ENCODE results near the gene SLC29A3.
"Not testable (repeated sequence)": the region's sequence is repeated elsewhere in the genome, so short reads cannot be mapped to it uniquely, and the experiment has no call there.

SLC29A3 gene

GRCh38 chr10:71319042-71319799, at the start of gene SLC29A3:
Gene SLC29A3, plus strand, starts transcription at chr10:71319259. Its CDS starts 51 bp downstream, at chr10:71319310.
- no peak for DNase-seq

DNA sequence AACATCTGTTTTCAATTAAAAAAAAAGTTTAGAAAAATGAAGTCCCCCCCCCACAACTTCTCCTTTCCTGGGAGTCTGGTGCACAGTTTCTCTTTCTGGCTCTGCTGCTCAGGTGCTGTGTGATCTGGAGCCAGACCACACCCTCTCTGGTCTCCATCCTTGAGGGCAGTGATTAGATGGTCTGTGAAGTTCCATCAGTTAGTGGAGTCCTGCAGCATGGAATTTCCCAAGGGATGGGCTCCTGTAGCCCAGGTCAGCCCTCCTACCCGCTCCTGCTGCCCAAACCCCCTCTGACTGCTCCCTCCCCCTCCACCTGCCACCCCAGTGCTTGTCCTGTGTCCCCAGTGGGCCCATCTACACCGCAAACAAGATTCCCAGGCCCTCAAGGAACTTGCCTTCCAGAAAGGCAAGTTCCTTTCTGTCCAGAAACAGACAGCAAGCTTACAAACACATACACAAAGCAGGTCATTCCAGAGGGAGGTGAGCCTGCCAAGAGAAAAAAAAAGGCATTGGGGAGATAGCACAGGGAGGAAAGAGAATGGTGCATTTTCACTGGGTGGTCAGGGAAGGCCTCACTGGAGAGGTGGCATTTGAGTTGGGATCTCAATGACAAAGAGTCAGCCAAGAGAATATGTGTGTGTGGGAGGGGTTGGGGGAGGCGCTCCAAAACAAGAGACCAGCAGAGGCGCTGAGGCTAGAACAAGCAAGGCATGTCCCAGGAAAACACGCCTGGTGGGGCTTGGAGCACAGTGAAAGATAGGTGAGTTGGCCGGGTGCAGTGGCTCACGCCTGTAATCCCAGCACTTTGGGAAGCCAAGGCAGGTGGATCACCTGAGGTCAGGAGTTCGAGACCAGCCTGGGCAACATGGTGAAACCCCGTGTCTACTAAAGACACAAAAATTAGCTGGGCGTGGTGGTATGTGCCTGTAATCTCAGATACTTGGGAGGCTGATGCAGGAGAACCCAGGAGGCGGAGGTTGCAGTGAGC, 49.5 kb upstream of the SLC29A3 start:
- no peak for DNase-seq

GRCh38 chr10:71270301-71271220, 48.5 kb upstream of the SLC29A3 start:
- DNase-seq = no peak

DNA sequence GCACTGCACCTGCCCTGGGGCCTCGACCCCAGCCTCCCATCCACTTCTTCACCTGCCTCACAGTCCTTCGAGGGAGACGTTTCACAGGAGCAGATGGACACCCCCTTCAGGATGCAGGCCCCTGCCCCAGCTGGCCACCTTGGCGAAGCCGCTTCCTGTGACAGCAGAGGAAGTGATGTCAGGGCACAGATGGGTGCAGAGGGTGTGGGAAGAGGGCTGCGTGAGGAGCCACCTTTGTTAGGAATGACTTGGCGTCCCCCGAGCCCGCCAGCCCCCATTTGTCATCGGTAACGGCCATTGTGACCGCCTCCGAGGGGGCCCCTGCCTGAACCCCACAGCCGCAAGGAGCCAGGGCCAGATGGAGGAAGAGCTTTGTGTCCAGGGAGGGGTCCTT, 47.4 kb upstream of the SLC29A3 start:
- DNase-seq = no peak

GRCh38 chr10:71272056-71272771, 46.8 kb upstream of the SLC29A3 start:
- DNase-seq = no peak

- not testable (repeated sequence) for DNase-seq
These were observed 46.1 kb upstream of the SLC29A3 start for GRCh38 chr10:71272974-71273373.

GRCh38 chr10:71273506-71273905, 45.6 kb upstream of the SLC29A3 start:
- no peak for DNase-seq

- DNase-seq = no peak
These were observed 43.9 kb upstream of the SLC29A3 start for GRCh38 chr10:71274901-71275796.

DNA sequence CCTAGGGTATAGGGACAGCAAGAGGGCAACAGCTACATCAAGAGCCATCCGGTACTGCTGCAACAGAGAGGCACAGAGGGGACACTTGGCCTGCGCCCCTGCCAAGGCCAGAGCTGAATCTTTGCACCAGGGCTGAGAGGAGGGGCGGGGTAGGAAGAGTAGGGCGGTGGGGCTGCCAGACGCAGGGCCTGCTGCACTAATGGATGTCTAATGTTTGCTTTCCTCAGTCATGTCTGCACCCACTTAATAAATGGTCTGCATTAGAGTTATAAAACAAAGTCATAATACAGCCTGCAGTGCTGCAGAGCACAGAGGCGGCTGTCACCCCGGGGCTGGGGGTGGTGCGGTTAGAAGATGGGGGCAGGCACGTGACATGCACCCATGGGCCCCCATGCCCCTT, 42.2 kb upstream of the SLC29A3 start:
- DNase-seq = no peak

- no peak for DNase-seq
These were observed 41.0 kb upstream of the SLC29A3 start for GRCh38 chr10:71277914-71278665.

GRCh38 chr10:71278691-71279588, 40.1 kb upstream of the SLC29A3 start:
- DNase-seq = no peak

- no peak for DNase-seq
These were observed 39.4 kb upstream of the SLC29A3 start for GRCh38 chr10:71279590-71280170.

GRCh38 chr10:71280216-71280615, 38.8 kb upstream of the SLC29A3 start:
- DNase-seq = no peak

GRCh38 chr10:71280825-71281224, 38.2 kb upstream of the SLC29A3 start:
- DNase-seq = no peak

- DNase-seq = no peak
These were observed 37.3 kb upstream of the SLC29A3 start for GRCh38 chr10:71281646-71282322.

GRCh38 chr10:71282323-71282680, 36.8 kb upstream of the SLC29A3 start:
- no peak for DNase-seq

DNA sequence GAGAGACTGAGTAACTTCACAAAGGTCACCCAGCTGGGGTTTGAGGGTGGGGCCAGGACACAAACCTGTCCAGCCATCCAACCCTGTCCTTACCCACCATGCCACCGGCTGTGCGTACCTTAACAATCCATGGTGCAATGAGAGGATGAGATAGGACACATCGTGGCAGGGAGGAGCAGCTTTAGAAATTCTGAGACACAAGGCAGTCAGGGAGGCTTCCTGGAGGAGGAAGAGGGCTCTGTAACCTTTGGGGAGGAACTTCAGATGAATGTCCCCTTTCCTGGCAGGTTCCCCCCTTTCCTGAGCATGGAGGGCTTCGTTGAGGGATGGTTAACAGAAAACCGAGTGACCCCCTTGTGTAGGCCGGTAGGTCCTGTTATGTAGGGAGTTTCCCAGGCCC, 35.6 kb upstream of the SLC29A3 start:
- DNase-seq = no peak

GRCh38 chr10:71283876-71284275, 35.2 kb upstream of the SLC29A3 start:
- no peak for DNase-seq

All from NCI-H187 treated with DMSO at 0.1 percent for 48 hours (cell line).